Fibroblast of lung (primary cell): ENCODE results near the gene PLB1. TPM values are rescaled to one million over a fixed set of nuclear protein-coding genes. Genes with fewer than 3 reads are reported as not detected.

Experiments
- DNase-seq, 2 donors: peaks; one replicate each; pipeline versions ENCODE4 v3.0.0 to v3.0.0-alpha.2; 2010; ENCODE audit warnings: low read depth in 2 of 2
- H2AFZ ChIP-seq: 2 replicates; pipeline ENCODE4 v1.5.1; 2012; ENCODE audit warnings: low read length, control low read depth, inconsistent platforms
- H3K27ac ChIP-seq: 2 replicates; pipeline ENCODE4 v1.5.1; 2011; ENCODE audit warnings: low read length, control low read depth; ENCODE audit not compliant: insufficient read depth
- H3K27me3 ChIP-seq: 2 replicates; pipeline ENCODE4 v1.5.1; 2011; ENCODE audit warnings: mild to moderate bottlenecking, low read length; ENCODE audit not compliant: control insufficient read depth, insufficient read depth
- H3K36me3 ChIP-seq: 2 replicates; pipeline ENCODE4 v1.5.1; 2011; ENCODE audit warnings: low read length; ENCODE audit not compliant: control insufficient read depth, insufficient read depth
- H3K4me1 ChIP-seq: 2 replicates; pipeline ENCODE4 v1.5.1; 2011; ENCODE audit warnings: low read length; ENCODE audit not compliant: control insufficient read depth, insufficient read depth; ENCODE audit errors: extremely low read depth
- H3K4me2 ChIP-seq: 2 replicates; pipeline ENCODE4 v1.5.1; 2011; ENCODE audit warnings: low read length, control low read depth; ENCODE audit not compliant: insufficient read depth; ENCODE audit errors: extremely low read depth
- H3K4me3 ChIP-seq, 4 experiments: fragments of 200-600 bp in 1 of 4; sonication (generic) in 1 of 4; replicated peaks in 1 of 4; 2 replicates each; pipeline ENCODE4 v1.5.1; 2011 to 2016; ENCODE audit warnings: low read length in 4 of 4, low read depth in 3 of 4, mild to moderate bottlenecking in 3 of 4, control low read depth in 2 of 4, inconsistent platforms in 1 of 4, mixed read lengths in 1 of 4; ENCODE audit not compliant: insufficient read depth in 1 of 4; ENCODE audit errors: control extremely low read depth in 1 of 4
- H3K79me2 ChIP-seq: 2 replicates; pipeline ENCODE4 v1.5.1; 2012; ENCODE audit warnings: mild to moderate bottlenecking, low read length, inconsistent platforms; ENCODE audit not compliant: control insufficient read depth, insufficient read depth
- H3K9ac ChIP-seq: 2 replicates; pipeline ENCODE4 v1.5.1; 2011; ENCODE audit warnings: mild to moderate bottlenecking, low read length, control low read depth; ENCODE audit not compliant: insufficient read depth
- H3K9me3 ChIP-seq: 2 replicates; pipeline ENCODE4 v1.5.1; 2012; ENCODE audit warnings: low read depth, low read length; ENCODE audit not compliant: control insufficient read depth, insufficient read depth
- H4K20me1 ChIP-seq: 2 replicates; pipeline ENCODE4 v1.5.1; 2011; ENCODE audit warnings: low read length; ENCODE audit not compliant: control insufficient read depth, insufficient read depth; ENCODE audit errors: extremely low read depth
- EZH2 ChIP-seq: IDR thresholded peaks from 2 replicates; pipeline ENCODE4 v1.5.1; 2012; ENCODE audit warnings: low read length, control low read depth, mild to moderate bottlenecking; ENCODE audit errors: missing control alignments
- polyA plus RNA-seq, 2 donors: library from polyadenylated mRNA; depleted of rRNA in 1 of 2; stranded (reverse) in 1 of 2; unstranded in 1 of 2; fragments of >200 nt; gene quantifications; 2 replicates each; pipeline ENCODE4 v1.2.1, GENCODE V29; 2011 to 2012; ENCODE audit warnings: missing spikeins in 1 of 2
- total RNA-seq: library from RNA; depleted of rRNA; stranded (reverse); fragments of >200 nt; gene quantifications from 2 replicates; pipeline ENCODE4 v1.2.1, GENCODE V29; 2014
- TF ChIP-seq, protein P1 (sequence below), 2 donors: IDR thresholded peaks in 1 of 2; conservative IDR thresholded peaks in 1 of 2; 1 replicate in 1 of 2; 2 replicates in 1 of 2; pipeline ENCODE4 v1.5.1; 2011 to 2012; ENCODE audit warnings: low read length in 2 of 2, control low read depth in 1 of 2, inconsistent platforms in 1 of 2, low read depth in 1 of 2, mild to moderate bottlenecking in 1 of 2

The PLB1 gene
- total and polyA plus RNA-seq, 2 donors (not counting 1 experiment from before 2014, with no cell fraction given): 0.70 to 1.8 TPM

DNA sequence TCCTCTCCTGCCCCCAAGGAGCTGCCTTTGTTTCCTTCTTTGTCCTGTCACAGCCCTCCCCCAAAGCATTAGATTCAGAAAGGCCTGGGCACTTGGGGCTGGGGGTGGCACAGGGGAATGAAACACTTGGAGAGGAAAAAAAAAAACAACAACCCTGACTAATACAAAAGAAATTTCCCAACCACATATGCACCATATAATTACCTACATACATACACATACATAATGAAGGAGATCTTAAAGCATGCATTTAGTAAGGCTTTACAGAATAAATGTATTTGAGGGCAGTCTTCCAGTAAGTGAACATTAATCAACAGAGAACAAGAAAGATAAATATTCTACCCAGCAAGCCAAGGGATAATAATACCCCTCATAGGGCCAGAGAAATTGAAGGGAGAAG lies 185.7 kb downstream of the PLB1 start:
- Histone ChIP-seq H3K9ac (no peak overlapping the region), H2AFZ (no peak overlapping the region), H4K20me1 (no peaks in the 10 kb centered on the region), H3K4me1 (peaks cover 7% of the 10 kb centered on the region), H3K4me2 (no peak overlapping the region), H3K4me3 (no peak overlapping the region), H3K79me2 (no peaks in the 10 kb centered on the region), H3K36me3 (no peaks in the 10 kb centered on the region), H3K9me3 (no peaks in the 10 kb centered on the region), H3K27ac (no peak overlapping the region), H3K27me3 (no peaks in the 10 kb centered on the region)
- DNase-seq: peak in 1 of 2 donors; percentile 30
- TF ChIP-seq, protein P1, sequence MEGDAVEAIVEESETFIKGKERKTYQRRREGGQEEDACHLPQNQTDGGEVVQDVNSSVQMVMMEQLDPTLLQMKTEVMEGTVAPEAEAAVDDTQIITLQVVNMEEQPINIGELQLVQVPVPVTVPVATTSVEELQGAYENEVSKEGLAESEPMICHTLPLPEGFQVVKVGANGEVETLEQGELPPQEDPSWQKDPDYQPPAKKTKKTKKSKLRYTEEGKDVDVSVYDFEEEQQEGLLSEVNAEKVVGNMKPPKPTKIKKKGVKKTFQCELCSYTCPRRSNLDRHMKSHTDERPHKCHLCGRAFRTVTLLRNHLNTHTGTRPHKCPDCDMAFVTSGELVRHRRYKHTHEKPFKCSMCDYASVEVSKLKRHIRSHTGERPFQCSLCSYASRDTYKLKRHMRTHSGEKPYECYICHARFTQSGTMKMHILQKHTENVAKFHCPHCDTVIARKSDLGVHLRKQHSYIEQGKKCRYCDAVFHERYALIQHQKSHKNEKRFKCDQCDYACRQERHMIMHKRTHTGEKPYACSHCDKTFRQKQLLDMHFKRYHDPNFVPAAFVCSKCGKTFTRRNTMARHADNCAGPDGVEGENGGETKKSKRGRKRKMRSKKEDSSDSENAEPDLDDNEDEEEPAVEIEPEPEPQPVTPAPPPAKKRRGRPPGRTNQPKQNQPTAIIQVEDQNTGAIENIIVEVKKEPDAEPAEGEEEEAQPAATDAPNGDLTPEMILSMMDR (conservative IDR thresholded peaks at IDR 0.05 in 1 of 2, IDR thresholded peaks at IDR 0.05 in 1 of 2; ENCODE audit: low read depth in 1 of 2, low read length in 2 of 2): no peak
- no peak for TF ChIP-seq EZH2

- H3K9ac ChIP-seq: no peak overlapping the region
- no peaks in the 10 kb centered on the region for H3K27me3 ChIP-seq
- peak; percentile 85 to 88 for DNase-seq
- H2AFZ ChIP-seq: peak overlapping the region; percentile 50
- no peaks in the 10 kb centered on the region for H3K9me3 ChIP-seq
- H3K27ac ChIP-seq: no peak overlapping the region
- H3K4me2 ChIP-seq: no peak overlapping the region
- no peaks in the 10 kb centered on the region for H3K79me2 ChIP-seq
- H3K4me3 ChIP-seq: no peak overlapping the region
- H3K4me1 ChIP-seq: peaks cover 7% of the 10 kb centered on the region
- no peaks in the 10 kb centered on the region for H4K20me1 ChIP-seq
- H3K36me3 ChIP-seq: no peaks in the 10 kb centered on the region
- TF ChIP-seq EZH2: no peak
- TF ChIP-seq, protein P1 (conservative IDR thresholded peaks at IDR 0.05 in 1 of 2, IDR thresholded peaks at IDR 0.05 in 1 of 2; ENCODE audit: low read depth in 1 of 2, low read length in 2 of 2): no peak
Measured at GRCh38 chr2:28683100-28683706, 187.3 kb downstream of the PLB1 start.

DNA sequence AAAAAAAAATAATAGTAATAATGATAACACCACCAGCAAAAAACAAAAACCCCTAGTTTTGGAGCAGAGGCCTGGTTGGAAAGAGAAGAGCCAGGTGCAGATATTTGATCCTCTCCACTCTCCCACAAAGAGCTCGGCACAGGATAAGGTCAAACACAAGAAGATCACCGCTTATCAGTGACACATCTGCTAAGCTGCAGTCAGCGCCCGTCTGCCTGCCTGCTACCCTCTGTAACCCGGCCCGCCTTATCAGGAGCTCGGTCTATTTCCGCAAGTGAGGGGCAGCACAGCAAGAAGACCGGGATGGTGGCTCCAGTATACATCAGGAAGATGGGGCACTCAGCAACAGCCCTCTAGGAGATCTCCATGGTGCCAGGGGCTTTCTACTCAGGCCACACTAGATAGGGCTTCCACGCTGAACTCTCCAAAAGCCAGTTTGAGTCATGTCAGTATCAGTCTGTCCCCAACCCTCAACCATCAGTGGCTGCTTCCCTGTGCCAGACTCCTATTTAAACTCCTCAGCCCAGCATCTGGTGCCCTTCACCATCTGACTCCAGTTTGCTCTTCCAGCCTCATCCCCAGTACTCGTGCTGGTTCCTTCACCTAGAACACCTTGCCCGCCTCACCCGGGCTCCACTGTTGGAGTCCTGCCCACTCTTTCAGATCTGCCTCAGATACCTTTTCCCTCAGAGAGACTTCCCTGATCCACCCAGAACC lies 188.4 kb downstream of the PLB1 start:
- Histone ChIP-seq H3K79me2 (no peaks in the 10 kb centered on the region), H3K27ac (no peak overlapping the region), H3K27me3 (no peaks in the 10 kb centered on the region), H3K4me2 (no peak overlapping the region), H2AFZ (no peak overlapping the region), H3K4me3 (no peak overlapping the region), H4K20me1 (no peaks in the 10 kb centered on the region), H3K9me3 (no peaks in the 10 kb centered on the region), H3K4me1 (peaks cover 7% of the 10 kb centered on the region), H3K9ac (no peak overlapping the region), H3K36me3 (no peaks in the 10 kb centered on the region)
- DNase-seq: no peak
- TF ChIP-seq, protein P1 (conservative IDR thresholded peaks at IDR 0.05 in 1 of 2, IDR thresholded peaks at IDR 0.05 in 1 of 2; ENCODE audit: low read depth in 1 of 2, low read length in 2 of 2): no peak
- TF ChIP-seq EZH2: no peak
